Activated CD4-positive, alpha-beta T cell treated with anti-CD3 and anti-CD28 coated beads, Interleukin-2, Interleukin-6, amounts not matched to agents 100 ng/mL and 50 ng/mL, durations not matched to agents 16 hours and 8 hours (primary cell): ENCODE measurements around the gene SEC61B.

Experiments used
- DNase-seq: peaks from one replicate; pipeline ENCODE4 v3.0.0-alpha.2; 2020

SEC61B gene

GRCh38 chr9:99221621-99222415 is at the start of gene SEC61B, which contains the start of gene ALG2:
Gene SEC61B, plus strand, starts transcription at chr9:99222282. Its CDS starts 82 bp downstream, at chr9:99222364.
Gene ALG2, minus strand, starts transcription at chr9:99221942. Its CDS starts 48 bp downstream, at chr9:99221894.
- peak; percentile 94 for DNase-seq

- DNase-seq, result peak; percentile 39
These were observed 48.2 kb upstream of the SEC61B start for GRCh38 chr9:99173570-99174504.

DNA sequence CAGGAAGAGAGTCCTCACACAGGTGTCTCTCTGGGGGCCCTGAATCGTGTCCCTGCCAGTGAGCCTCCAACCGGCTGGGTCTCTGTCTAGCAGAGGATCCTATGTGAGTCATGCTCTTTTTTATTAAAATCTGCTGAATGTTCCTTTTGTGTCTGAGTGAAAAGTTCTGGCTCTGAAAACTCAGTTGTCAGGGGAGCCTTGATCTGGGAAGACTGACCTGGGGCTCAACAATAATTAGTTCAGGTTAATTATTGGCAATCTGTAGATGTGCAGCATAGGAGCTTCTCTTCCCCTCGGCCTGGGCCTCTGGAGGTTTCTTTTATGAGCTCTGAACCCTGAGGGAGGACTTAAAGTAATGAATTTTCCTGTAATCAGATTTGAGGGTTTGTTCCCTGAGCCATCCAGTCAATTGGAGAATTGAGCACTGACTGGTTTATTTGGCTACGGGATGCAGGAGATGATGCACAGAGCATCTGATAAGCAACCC is 45.5 kb upstream of the SEC61B start:
- no peak for DNase-seq

DNA sequence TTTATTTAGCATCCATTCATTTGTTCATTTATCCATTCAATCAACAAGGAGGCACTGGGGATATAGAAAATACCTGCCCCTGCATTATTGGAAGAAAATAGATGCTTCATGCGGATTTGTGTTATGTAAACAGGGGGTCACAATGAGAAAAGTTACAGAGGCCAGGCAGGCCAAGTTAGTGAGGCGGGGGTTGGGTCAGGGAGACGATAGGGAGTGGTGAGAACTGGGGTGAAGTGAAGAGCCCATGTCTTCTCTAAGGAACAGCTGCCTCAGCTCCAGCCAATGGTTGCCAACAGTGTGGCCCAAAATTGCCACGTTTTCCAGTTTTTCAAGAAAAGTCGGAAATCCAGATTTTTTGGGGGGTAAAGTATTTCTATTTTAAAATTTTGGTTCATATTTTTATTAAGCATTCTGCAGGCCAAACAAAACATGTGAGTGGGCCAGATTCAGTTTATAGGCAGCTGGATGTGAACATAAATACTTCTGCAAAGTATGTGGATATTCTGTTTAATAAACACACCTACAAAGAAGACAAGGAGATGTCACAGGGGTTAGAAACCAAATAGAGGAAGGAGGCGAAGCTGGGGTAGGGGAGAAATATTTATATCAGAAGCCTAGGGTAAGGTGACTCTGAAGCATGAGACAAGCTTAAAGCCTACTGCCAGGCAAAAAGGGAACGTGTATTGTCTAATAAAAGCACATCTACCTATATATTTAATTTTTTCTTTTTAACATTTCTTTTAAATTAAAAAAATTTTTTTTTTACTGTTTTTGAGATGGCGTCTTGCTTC is 44.3 kb upstream of the SEC61B start:
- no peak for DNase-seq

DNA sequence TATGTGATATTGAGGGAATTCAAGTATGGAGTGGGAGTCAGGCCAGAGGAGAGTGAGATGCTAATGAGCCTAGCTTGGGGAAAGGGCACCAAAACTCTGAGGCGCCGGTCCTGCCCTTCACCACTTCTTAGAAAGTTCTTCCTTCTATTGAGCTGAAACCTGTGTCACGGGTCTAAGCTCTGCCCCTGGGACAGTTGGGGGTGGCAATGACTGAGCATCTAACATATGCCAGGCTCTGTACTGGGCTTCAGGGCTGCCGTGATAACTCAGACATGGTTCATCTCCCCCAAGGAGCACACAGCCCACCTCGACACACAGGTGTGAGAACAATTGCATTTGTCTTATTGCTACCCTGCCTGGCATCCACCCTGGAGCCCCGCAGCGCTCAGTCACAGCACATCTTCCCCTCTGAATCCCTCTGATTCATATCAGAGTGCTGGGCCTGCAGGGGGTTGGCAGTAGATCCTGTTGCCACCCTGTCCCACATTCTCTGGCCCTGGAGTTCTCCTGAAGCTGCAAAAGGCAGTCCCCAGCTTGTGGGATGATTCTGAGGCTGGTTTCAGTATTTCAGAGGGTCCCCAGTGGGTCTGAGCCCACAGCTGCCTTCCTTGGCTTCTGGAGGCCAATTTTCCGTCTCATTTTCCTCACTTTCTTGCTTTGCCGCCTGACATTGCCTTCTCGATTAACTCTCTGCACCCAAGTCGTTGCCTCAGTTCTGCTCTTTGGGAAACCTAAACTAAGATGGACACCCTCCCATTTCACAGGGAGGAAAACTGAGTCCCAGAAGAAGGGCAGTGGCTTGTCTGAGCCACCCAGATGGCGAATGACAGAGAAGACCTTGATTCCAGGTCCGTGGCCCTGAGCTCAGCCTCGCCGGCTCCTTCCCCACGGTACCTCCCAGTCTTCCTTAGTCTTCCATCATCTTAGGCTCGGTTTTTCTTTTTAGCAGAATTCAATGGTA is 42.9 kb upstream of the SEC61B start:
- DNase-seq, result peak; percentile 23

GRCh38 chr9:99180199-99180598 is 41.9 kb upstream of the SEC61B start:
- peak; percentile 83 for DNase-seq

GRCh38 chr9:99180662-99181061 is 41.4 kb upstream of the SEC61B start:
- DNase-seq, result no peak

DNA sequence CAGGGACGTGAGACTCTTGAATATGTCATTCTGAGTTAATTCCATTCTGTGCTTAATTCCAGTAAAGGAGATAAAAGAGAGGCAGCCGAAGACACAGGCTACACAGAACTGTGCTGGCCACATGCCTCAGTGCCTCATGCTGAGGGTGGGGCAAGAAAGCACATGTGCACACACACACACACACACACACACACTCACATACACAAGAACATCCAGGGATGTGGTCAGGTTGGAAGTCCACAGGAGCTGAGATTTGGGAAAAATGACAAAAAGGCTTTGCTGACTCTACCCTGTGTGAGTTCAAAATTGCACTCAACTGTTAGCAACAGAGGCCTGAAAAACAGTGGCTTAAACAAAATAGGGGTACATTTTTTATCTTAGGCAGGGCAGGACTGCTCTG is 40.9 kb upstream of the SEC61B start:
- DNase-seq, result no peak

GRCh38 chr9:99181621-99182020 is 40.5 kb upstream of the SEC61B start:
- DNase-seq, result peak; percentile 75

DNA sequence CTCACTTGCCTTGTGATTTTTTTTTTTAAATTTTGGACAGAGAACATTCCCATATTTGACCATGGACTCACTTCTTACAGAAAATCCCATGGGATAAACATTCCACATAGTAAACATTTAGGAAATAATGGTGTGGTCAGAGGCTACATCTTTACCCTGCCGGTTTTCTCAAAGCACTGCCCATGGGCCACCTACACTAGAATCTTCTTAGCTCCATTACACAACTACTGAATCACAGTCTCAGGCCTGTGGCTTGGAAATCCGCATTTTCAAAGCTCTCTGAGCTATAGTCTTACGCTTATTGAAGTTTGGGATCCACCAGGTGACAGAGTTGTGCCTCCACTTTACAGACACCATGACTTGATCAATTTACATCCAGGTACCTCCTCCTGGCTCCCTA is 39.7 kb upstream of the SEC61B start:
- no peak for DNase-seq

DNA sequence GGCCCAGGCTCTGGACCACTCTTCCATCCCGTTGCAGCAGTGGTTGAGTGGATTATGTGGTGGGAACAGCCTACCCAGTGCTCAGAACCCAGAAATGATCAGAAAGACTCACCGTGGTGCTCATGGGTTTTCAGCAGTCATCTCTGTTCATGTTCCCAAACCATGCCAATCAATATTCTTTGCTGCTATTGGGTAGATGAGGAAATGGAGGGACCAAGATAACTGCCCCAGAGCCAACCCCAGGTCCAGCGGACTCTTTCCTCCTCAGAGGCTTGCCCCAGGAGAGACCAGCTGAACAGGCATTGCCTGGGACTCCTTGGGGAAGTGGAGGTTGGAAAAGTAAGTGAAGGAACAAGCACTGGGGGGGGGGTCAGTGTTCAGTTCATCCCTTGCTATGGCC is 38.5 kb upstream of the SEC61B start:
- no peak for DNase-seq

GRCh38 chr9:99184110-99184474 is 38.0 kb upstream of the SEC61B start:
- no peak for DNase-seq

DNA sequence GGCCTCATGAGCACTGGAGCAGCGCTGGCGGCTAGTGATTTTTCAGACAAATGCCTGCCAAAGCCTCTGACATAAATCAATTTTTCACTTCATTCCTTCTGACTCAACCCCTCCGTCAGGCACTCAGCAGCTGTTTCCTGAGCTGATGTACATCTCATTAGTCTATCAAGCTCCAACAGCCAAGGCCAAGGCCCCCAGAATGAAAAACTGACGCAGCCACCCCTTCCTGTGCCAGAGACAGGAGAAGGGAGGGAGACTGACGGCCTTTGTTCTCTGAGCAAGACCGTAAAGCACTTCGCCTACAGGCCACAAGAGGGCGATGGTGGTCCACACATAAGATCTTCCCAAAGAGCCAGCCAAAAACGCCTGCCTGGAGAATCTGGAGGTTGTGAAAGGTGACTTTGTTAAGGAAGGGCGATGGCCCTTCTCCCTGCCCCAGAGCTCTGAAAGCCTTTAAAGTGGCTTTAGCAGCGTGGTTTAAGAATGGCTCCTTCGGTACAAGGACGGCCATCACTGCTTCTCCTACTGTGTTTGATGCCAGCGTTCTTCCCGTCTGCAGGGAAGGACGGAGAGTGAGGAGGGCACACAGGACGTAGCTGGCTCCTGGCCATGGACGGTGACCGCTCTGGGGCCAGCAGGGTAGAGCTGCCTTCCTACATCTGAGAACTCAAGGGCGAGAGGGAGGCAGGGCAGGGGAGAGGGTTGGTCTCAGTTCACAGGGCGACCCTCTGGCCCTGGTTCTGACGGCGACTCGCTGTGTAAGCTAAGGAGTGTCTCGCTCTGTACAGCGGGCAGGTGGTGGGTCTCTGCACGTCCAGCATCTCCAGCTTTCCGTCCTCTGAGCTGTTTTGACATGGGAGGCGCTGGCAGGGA is 37.4 kb upstream of the SEC61B start:
- DNase-seq, result peak; percentile 90

DNA sequence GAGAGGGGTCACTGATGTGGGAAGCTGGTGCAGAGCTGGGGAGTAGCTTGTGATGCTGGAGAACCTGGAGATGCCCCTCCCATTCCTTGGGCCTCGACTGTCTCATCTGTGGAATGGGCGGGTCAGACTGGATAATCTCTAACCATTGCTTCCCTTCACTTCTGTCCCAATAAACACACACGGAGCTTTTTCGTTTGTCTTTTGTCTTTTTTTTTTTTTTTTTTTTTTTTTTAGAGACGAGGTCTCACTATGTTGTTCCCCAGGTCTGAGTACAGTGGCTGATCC is 36.8 kb upstream of the SEC61B start:
- no peak for DNase-seq

GRCh38 chr9:99185934-99186333 is 36.1 kb upstream of the SEC61B start:
- no peak for DNase-seq

- DNase-seq, result no peak
These were observed 34.8 kb upstream of the SEC61B start for GRCh38 chr9:99187311-99187710.

- no peak for DNase-seq
These were observed 32.9 kb upstream of the SEC61B start for GRCh38 chr9:99189186-99189585.

DNA sequence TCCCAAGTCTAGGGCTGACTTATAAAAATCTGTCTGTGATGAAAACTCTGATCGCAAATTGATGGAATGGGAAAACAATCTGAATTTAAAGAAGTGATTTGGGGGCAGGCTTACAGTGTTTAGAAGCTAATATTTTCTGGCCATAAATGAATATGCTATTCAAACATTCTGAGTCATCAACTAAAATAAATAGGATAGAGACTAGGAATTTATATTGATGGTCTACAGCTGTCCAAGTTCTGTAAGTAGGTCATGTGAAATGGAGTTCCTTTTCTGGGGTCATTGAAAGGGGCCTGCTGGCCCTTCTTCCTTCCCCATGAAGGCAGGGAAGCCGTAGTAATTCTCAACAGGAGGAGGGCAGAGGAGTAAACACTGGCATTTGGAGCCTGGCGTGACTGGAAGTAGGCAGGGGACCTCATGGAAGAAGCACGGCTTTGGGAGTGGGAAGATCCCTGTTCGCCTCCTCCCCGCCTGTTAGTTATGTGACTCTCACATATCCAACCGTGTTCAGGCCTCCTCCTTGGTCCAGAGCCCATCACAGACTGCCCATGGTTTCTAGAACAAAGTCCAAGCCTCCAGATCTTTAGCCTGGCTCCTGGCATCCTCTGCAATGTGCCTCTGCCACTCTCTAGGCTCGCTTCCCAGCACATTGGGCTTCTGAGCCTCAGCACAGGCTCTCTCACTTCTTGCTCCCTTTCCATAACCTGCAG is 32.0 kb upstream of the SEC61B start:
- DNase-seq, result no peak

- no peak for DNase-seq
These were observed 31.3 kb upstream of the SEC61B start for GRCh38 chr9:99190597-99191283.
